ENCODE results near the gene ZNF462.

GRCh38 chr9:107020040-107020530 lies 157.1 kb downstream of the ZNF462 start:
- TF ChIP-seq FOXA1 (IDR thresholded peaks at IDR 0.05), result no peak
- no peak for TF ChIP-seq ZNF384 (IDR thresholded peaks at IDR 0.05)
- no peak for TF ChIP-seq FOXM1 (IDR thresholded peaks at IDR 0.05; ENCODE audit: borderline replicate concordance)
- TF ChIP-seq SUZ12 (IDR thresholded peaks at IDR 0.05), result no peak
- no peak for TF ChIP-seq SP1 (IDR thresholded peaks at IDR 0.05)
- no peak for TF ChIP-seq FOXK2 (IDR thresholded peaks at IDR 0.05)
- TF ChIP-seq BHLHE40 (IDR thresholded peaks at IDR 0.05; ENCODE audit: borderline replicate concordance), result no peak
